HS-5 (cell line): ENCODE results near the gene MED12L.
"Not testable (repeated sequence)": the region's sequence is repeated elsewhere in the genome, so short reads cannot be mapped to it uniquely, and the experiment has no call there.

Experiments
- DNase-seq: peaks from one replicate; pipeline ENCODE4 v3.0.0-alpha.2; 2012; ENCODE audit warnings: low read depth

MED12L gene, protein sequence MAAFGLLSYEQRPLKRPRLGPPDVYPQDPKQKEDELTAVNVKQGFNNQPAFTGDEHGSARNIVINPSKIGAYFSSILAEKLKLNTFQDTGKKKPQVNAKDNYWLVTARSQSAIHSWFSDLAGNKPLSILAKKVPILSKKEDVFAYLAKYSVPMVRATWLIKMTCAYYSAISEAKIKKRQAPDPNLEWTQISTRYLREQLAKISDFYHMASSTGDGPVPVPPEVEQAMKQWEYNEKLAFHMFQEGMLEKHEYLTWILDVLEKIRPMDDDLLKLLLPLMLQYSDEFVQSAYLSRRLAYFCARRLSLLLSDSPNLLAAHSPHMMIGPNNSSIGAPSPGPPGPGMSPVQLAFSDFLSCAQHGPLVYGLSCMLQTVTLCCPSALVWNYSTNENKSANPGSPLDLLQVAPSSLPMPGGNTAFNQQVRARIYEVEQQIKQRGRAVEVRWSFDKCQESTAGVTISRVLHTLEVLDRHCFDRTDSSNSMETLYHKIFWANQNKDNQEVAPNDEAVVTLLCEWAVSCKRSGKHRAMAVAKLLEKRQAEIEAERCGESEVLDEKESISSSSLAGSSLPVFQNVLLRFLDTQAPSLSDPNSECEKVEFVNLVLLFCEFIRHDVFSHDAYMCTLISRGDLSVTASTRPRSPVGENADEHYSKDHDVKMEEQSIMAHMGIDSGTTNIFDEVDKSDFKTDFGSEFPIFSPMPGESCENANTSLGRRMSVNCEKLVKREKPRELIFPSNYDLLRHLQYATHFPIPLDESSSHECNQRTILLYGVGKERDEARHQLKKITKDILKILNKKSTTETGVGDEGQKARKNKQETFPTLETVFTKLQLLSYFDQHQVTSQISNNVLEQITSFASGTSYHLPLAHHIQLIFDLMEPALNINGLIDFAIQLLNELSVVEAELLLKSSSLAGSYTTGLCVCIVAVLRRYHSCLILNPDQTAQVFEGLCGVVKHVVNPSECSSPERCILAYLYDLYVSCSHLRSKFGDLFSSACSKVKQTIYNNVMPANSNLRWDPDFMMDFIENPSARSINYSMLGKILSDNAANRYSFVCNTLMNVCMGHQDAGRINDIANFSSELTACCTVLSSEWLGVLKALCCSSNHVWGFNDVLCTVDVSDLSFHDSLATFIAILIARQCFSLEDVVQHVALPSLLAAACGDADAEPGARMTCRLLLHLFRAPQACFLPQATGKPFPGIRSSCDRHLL (N-terminal part only)

DNA sequence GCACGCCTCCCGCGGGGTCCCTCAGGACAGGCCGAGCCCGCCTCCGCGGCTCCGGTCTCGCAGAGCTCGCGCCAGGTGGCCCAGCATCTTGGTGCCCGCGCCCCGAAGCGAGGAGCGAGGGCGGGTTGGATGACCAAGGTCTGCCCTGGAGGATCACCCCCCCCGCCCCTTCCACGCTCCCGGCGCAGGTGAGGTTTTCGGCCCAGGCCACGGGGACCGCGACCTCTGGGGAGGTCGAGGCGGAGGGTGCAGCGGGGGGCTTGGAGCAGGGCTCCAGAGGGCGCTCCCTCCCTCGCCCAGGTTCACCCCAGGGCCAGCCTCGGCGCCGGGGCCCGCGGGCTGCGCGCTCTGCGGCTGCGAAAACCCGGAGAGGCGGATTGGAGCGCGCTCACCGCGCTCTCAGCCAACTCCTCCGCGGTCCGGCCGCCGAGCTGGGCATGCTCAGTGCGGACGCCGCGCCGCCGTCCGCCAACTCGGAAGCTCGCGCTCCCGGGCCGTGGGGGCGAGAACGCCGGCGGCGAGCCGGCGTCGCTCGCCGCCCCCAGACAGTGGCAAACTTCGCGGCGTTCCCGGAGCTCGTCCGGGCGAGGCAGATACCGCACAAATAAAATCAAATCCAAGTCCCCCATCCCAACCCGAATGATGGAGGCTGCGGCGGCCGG is at the start of gene MED12L:
MED12L (plus strand) TSS at position 438 of the 662 bp plus-strand sequence. CDS start 1,263 bp downstream, outside the sequence.
- peak; percentile 16 for DNase-seq

DNA sequence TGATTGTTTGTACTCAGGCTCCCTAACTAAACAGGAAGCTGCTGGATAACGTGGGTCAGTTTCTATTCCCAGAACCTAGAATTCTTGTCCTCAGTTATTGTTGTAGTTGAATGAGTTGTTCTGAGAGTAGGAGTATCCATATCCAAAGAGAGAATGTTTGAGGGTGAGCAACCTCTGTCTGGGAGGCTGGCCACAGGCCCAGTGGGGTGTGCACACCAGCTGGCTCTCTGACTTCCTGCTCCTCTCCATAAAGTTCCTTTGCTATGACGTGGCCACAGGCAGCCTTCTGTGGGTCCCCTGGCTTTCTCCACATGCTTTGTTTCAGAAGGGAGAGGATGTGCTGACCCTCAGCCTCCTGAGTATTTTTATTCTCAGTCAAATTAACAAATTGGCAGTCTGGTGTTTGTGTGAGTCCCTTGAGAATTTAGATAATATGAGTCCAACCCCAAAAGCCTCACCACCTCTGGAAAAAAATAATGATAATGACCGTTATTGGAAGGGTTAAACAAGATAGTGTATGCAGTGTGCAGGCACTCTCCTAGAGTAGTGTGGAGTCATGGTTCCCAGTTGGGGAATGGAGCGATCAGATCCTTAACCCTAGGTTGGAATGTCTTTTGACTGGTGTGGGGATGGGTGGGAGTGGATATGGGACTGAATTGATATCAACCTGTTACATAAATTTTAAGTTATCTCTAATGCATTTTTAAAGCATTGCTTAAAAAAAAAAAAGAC is 47.6 kb upstream of the MED12L start:
- DNase-seq, result peak; percentile 91

DNA sequence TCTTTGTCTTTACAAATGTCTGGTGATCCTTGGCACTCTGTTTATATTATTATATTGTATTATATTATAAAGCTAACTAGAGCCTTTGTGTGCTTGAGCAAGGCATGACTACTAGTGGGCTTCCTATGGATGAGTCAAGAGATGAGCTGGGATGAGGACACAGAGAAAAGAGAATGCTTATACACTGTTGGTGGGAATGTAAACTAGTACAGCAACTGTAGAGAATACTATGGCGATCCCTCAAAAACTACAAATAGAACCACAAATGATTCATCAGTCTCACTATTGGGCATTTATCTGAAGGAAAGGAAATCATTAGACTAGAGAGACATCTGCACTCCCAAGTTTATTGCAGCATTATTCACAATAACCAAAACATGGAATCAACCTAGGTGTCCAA is 40.8 kb upstream of the MED12L start:
- peak; percentile 28 for DNase-seq

DNA sequence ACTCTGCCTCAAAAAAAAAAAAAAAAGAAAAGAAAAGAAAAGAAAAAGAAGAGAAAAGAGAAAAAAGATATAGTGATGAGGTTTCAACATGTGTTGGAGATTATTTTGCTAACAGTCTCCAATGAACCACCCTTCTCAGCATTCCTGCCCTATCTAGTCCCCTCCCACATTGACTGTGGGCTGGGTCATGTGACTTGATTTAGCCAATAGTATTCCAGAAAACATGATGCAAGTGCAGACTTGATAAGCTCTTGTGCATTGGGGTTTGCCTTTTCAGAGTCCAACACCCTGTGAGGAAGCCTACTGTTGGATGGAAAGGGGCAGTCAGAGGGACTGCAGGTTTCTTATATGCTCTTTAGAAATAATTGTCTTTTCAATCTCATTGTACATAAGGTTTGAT is 37.8 kb upstream of the MED12L start:
- DNase-seq, result no peak

DNA sequence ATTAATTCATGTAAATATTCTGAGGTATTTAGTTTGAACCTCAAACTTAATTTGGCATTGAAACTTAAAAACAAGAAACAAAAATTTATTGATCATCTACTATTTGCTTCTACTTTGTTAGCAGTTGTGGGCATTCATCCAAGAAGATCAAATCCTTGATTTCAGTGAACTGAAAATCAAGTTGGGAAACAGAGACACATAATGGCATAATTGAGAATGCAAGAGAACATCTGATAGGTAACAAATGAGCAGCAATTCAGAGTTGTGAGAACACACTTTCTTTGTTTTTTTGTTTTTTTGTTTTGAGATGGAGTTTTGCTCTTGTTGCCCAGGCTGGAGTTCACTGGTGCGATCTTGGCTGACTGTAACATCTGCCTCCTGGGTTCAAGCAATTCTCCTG is 33.9 kb upstream of the MED12L start:
- no peak for DNase-seq

DNA sequence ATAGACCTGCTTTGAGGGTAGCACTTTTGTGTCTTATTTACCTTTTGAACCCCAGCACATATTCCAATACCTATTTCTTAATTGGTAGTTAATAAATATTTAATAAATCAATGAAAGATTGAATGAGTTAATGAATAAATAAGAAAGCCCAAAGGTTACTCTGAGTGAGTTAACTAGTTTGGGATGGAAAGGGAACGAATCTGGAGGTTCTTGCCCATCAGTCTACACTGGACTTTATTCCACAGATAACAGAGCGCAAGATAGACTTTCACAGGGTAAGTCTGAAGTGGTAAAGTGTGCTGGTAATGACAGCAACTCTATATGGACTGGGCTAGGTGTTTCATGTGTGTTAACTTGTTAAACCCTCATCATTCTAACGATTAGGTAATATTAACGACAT is 33.1 kb upstream of the MED12L start:
- DNase-seq, result no peak

DNA sequence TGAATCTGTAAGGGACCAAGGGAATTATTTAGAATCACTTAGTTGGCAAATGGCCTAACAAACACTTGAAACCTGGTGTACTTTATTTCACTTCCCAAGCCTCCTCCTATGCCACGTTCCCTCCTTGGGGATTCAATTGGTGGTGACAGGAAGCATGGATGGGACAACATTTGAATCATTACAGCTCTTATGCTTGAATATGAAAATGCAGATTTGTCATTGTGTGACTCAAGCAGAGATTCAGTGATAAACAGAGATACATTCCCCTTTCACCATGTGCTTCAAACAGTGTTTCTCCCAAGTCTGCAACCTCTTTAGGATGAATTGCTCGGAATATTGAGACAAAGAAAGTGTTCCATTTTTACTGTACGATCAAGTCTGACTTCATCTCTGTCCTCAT is 32.7 kb upstream of the MED12L start:
- no peak for DNase-seq

DNA sequence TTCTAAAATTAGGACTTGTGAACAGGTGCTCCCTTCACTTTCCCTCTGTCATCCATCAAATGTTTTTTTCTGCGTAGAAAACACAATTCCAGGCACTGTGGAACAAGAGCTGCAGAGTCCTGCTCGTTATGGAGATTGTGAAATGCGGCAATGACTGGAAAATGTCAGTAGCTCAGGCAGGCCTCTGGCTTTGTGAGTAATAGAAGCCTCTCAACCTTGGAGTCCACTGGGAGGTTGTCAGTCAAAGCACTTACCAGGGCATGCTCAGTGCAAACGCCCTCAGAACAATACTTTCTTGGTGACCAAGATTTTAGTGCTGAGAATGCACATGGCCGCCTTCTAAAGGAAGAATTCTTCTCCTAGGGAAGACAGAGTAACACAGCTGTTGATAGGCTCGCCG is 26.7 kb upstream of the MED12L start:
- no peak for DNase-seq

DNA sequence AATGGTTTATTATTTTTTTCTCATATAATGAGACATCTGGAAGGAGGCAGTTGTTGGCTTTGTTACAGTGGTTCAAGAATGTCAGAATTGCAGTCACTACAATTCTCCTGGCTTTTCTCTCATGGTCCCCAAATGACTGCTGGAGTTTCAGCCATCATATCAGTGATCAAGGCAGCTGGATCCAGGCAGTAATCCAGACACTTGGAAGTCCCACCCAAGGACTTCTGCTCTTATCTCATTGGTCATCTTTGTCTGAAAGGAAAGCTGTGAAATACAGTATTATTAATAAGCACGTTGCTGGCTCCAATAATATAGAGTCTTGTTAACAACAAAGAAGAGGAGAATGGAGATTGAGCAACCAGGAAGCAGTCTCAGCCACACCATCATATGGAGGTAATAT is 22.9 kb upstream of the MED12L start:
- DNase-seq, result no peak

DNA sequence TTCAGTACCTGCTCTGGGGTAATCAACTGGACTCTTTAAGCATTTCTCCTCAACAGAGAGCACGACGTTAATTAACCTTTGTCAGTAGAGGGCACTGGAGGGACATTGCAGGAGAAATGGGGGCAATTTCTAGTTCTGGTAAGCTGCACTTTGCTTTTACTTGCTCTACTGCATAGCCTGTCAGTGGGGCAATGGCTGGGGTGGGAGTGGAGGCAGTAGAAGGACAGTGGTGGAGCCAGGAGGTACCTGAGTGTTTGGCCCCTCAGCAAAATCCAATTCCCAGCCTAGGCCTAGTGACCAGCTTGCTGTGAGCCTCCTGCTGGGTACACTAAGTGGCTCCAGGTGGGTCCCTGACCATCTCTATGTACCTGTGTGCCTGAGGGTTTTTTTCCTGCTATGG is 18.3 kb upstream of the MED12L start:
- no peak for DNase-seq

DNA sequence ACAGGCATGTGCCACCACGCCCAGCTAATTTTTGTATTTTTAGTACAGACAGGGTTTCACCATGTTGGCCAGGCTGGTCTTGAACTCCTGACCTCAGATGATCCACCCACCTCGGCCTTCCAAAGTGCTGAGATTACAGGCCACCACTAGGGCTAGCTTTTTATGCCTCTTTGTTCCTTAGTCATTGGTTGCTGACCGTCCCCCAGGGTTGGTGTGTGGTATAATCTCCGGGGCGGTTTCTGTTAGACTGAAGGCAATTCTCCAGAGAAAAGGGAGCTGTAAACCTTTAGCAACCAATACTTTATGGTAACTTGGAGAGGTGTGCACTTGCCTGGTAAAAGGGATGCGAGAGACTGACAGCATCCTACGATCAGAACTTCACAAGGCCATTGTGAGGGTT is 12.6 kb upstream of the MED12L start:
- not testable (repeated sequence) for DNase-seq

DNA sequence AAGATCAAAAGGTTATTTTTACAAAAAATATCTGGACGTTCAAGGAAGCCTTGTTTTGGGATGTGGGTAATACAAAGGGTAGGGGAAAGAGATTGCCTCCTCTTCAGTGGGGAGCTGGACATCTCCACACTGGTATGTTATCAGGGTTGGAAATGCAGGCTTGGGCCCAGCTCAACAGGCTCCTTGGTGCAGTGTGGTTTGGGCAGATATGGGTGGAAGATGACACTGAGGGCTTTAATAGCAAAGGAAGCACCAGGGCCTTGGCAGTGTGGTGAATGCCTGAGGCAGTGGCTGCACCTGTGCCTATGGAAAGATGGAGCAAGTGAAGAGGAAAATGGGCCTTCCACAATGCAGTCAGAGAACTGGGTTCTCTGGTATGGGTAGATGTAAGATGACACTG is 11.2 kb upstream of the MED12L start:
- no peak for DNase-seq

DNA sequence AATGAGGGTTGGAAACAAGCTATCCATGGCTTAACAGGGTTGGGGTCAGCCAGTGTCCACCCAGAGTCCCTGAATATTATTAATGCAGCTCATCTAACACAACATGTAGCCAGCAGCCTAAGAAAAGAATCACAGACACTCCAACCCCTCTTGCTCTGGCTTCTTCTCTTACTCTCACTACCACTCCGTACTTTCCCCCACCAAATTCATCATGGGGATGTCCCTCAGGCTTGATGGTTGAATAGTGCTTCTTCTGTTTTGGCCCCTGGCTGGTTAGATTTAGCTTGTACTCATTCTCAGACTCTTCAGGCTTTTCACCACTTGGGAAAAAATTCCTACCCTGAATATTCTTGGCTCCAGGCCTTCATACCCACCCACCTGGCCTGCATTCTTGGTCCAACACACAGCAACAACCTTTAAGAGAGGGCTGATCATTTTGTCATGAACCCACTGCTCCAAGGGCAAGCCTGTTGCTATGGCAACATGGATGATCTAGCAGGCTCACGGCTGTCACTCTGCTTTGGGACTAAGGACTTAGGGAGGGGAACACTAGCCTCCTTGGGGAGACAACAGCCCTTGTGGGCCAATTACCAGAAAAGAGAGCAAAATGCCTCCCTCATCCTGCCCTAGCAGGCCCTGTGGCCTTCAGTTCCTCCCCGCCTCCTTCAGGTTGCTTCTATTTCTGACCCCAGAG is 9.4 kb upstream of the MED12L start:
- no peak for DNase-seq

DNA sequence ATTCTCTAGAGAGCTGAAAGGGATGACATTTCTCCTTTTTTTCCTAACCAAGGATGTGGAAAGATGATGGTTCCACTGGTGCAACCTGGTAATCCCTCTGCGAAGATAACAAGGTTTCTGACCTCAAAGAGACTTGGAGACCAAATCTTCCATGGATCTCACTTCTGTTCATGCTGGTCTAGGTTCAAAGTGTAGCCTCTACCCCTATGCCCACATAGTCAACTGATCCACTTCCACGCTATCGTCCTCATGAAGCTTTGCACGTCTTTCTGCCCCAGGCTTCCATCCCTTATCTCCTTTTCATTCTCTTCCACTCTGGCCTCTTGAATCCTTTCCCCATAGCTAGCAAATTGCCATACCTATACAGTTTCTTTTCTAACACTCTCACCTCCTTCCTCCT is 8.8 kb upstream of the MED12L start:
- DNase-seq, result no peak

DNA sequence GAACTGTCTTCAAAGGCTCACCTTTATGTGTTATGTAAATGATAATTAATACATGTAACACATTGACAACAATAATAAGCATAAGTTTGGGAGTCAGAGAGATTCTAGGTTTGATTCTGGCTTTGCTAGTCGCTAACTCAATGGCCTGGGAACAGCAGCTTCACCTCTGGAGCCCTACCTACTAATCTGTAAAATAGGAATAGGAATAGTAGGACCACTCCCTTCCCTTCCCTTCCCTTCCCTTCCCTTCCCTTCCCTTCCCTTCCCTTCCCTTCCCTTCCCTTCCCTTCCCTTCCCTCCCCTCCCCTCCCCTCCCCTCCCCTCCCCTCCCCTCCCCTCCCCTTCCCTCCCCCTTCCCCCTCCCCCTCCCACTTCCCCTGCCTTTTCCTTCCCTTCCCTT is 4.4 kb upstream of the MED12L start:
- not testable (repeated sequence) for DNase-seq

DNA sequence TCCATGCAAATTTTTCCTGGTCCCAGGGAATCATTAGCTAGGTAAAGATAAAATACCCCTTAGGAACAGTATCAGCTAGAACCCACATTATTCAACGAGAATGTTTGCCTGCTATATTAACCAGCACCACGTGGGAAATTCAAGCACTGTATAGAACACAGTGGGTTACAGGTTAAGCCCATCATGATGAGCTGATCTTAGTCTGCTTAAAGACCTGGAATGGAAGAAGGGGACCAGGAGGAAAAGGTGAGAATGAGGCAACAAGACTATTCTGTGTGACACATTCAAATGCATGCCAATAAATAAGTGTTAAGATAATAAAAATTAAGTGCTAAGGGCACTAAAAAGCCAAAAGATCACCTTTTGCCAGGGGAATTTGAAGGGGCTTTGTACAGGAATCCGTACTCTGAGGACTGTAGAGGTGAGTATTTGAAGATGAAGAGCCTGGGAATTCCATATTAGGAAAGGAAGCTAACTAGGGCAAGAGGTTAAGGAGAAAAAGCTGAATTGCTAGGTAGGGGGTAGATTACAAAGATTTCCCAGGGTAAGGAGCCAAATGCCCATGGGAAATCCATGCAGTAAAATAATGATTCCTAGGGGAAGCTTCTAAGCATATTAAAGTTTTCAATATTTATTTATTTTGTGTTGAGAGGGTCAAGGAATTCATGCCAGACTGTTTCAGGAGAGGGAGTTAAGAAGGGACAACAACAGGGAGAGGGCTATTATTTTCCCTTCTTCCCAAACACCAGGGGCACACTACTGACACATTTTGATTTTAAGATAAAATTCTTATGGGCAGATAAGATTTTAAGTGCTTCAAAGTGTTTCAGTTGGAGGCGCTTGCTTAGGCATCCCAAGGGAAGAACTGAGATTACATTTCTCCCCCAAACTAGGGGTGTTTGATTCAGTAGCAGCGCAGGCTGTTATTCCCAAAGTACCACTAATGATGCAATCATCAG is 2.3 kb upstream of the MED12L start:
- DNase-seq, result no peak

DNA sequence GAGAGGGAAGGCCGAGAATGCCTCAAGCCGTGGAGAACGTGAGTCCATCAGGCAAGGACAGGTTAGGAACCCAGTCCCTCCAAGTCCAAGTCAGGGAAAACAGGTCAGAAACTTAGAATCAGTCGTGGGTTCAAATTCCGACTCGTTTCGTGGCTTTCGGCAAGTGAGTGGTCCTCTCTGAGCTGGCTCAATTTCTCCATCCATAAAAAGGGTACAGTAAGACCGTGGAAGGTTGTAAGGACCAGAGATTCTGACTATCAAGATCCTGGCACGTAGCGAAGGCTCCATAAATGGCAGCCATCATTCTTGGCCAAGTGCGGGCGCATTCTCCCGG is 604 bp upstream of the MED12L start:
- DNase-seq, result no peak

DNA sequence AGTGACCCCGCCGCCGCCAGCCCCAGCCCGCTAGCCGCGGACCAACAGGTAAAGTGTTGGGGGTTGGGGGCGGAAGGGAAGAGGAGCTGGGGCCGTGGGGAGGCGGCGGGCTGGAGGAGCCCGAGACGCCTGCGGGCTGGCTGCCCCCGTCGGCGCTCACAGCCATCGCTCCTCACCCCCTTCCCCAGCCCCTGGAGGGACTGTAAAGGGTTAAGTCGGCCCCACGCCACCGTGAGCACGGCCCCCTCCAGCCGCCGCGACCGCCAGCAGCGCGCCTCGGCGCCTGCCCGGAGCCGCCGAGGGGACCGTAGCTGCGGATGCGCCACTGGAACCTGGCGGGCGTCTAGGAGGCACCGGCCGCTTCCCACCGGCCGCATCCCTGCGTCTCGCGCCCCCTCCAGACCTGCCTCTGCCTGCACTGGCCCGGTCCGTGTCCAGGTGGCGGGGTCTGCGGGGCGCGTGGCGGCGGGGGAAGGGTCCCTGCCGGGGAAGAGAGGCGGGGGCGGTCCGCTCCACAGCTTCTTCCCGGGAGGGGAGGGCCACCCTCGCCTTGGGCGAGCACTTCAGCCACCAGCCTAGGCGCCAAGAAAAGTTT is 522 bp downstream of the MED12L start:
- DNase-seq, result no peak
